K562 (cell line): ENCODE measurements around the gene SUPT3H. TPM values are rescaled to one million over a fixed set of nuclear protein-coding genes. Genes with fewer than 3 reads are reported as not detected.

ENCODE experiments used
- ATAC-seq: fragments of 200-7000 bp; cut with Tn5 transposase; 3 replicates; pipeline ENCODE4 v1.9.1; 2020; ENCODE audit warnings: moderate library complexity
- BruUV-seq: library from RNA; stranded (reverse); fragments of 400-500 nt; replicated peaks from 2 replicates; lab custom pipeline; 2021; lab: Mats Ljungman, UMichigan
- CTCF ChIA-PET: fragments of 300-600 bp; formaldehyde crosslinking; extraction: SDS; loops from one replicate; lab custom pipeline; 2021; ENCODE audit warnings: low intra/inter-chr PET ratio; lab: Yijun Ruan, JAX
- POLR2A ChIA-PET: fragments of 300-600, 350-650 bp; sonication (Branson Sonifier 250); formaldehyde crosslinking; extraction: SDS; loops from one replicate; lab custom pipeline; 2021; ENCODE audit warnings: antibody characterized with exemption, inconsistent platforms; lab: Yijun Ruan, JAX
- DNase-seq, 4 experiments: peaks; one replicate each; pipeline versions ENCODE4 v3.0.0 to v3.0.0-alpha.2; 2011 to 2018; ENCODE audit warnings: low spot score in 3 of 4, mixed read lengths in 3 of 4; ENCODE audit errors: extremely low read depth in 1 of 4
- FAIRE-seq: peaks from 2 replicates; lab custom pipeline; 2011; peaks lifted over from hg19 to GRCh38; lab: Jason Lieb, UNC
- H2AFZ ChIP-seq: 2 replicates; pipeline ENCODE4 v1.6.0; 2011; ENCODE audit warnings: low read depth, low read length, control low read depth, inconsistent platforms
- H3K27ac ChIP-seq: fragments of 200-600 bp; 3 replicates; pipeline ENCODE4 v1.8.0; 2011; ENCODE audit warnings: low read depth, mild to moderate bottlenecking, control low read depth, inconsistent platforms, low read length, moderate library complexity, mixed read lengths; ENCODE audit errors: extremely low read depth
- H3K27me3 ChIP-seq, 2 experiments: fragments of 300-600 bp in 1 of 2; 2 replicates in 1 of 2; 3 replicates in 1 of 2; pipeline versions ENCODE4 v1.6.0 to v1.8.0; 2011; ENCODE audit warnings: inconsistent platforms in 2 of 2, low read length in 2 of 2, mild to moderate bottlenecking in 1 of 2, mixed read lengths in 1 of 2, moderate library complexity in 1 of 2; ENCODE audit not compliant: control insufficient read depth in 2 of 2, insufficient read depth in 2 of 2
- H3K36me3 ChIP-seq: fragments of 300-600 bp; 3 replicates; pipeline ENCODE4 v1.8.0; 2011; ENCODE audit warnings: mild to moderate bottlenecking, low read length, inconsistent platforms; ENCODE audit not compliant: control insufficient read depth, insufficient read depth
- H3K4me1 ChIP-seq, 2 experiments: fragments of 200-600 bp in 1 of 2; replicated peaks in 1 of 2; 2 replicates in 1 of 2; 3 replicates in 1 of 2; pipeline versions ENCODE4 v1.5.1 to v1.8.0; 2011; ENCODE audit warnings: inconsistent platforms in 2 of 2, low read length in 2 of 2, mild to moderate bottlenecking in 1 of 2, mixed read lengths in 1 of 2, moderate library complexity in 1 of 2; ENCODE audit not compliant: control insufficient read depth in 2 of 2, insufficient read depth in 2 of 2
- H3K4me2 ChIP-seq: 2 replicates; pipeline ENCODE4 v1.6.1; 2011; ENCODE audit warnings: low read length, control low read depth, inconsistent platforms, mixed read lengths; ENCODE audit not compliant: insufficient read depth
- H3K4me3 ChIP-seq: fragments of 200-600 bp; sonication (generic), shearing (Covaris generic); 2 replicates; pipeline ENCODE4 v1.5.1; 2016; ENCODE audit warnings: control low read depth, inconsistent platforms
- H3K79me2 ChIP-seq: fragments of 200-600 bp; 3 replicates; pipeline ENCODE4 v1.8.0; 2011; ENCODE audit warnings: low read length, inconsistent platforms; ENCODE audit not compliant: control insufficient read depth, insufficient read depth
- H3K9ac ChIP-seq, 2 experiments: 2 replicates each; pipeline versions ENCODE4 v1.6.0 to v1.6.1; 2011; ENCODE audit warnings: low read depth in 2 of 2, low read length in 2 of 2, control low read depth in 1 of 2, inconsistent platforms in 1 of 2, mild to moderate bottlenecking in 1 of 2, mixed read lengths in 1 of 2; ENCODE audit not compliant: insufficient read depth in 1 of 2
- H3K9me1 ChIP-seq: one replicate; pipeline ENCODE4 v1.6.0; 2011; ENCODE audit warnings: inconsistent platforms, mild to moderate bottlenecking, low read length, moderate library complexity; ENCODE audit not compliant: control insufficient read depth, insufficient read depth
- H3K9me3 ChIP-seq: replicated peaks from 2 replicates; pipeline ENCODE4 v1.5.1; 2011; ENCODE audit warnings: low read depth, low read length, inconsistent platforms; ENCODE audit not compliant: control insufficient read depth, insufficient read depth
- H4K20me1 ChIP-seq: replicated peaks from 2 replicates; pipeline ENCODE4 v1.6.1; 2011; ENCODE audit warnings: low read length, inconsistent platforms, mixed read lengths; ENCODE audit not compliant: control insufficient read depth, insufficient read depth
- AFF4 ChIP-seq: sonication (generic); formaldehyde crosslinking; IDR thresholded peaks from 2 replicates; pipeline ENCODE4 v1.8.0; 2023; ENCODE audit warnings: mild to moderate bottlenecking, missing genetic modification reagents
- MGA ChIP-seq: fragments of 450-650 bp; IDR thresholded peaks from 2 replicates; pipeline ENCODE4 v1.6.1; 2016; ENCODE audit warnings: mild to moderate bottlenecking, moderate library complexity
- MTF1 ChIP-seq: fragments of 250-450 bp; sonication (Bioruptor Pico); IDR thresholded peaks from 2 replicates; pipeline ENCODE4 v1.9.0; 2021; ENCODE audit warnings: moderate library complexity, mild to moderate bottlenecking, inconsistent platforms, borderline replicate concordance
- NEUROD1 ChIP-seq: fragments of 150-350 bp; IDR thresholded peaks from 2 replicates; pipeline ENCODE4 v1.6.1; 2014; ENCODE audit warnings: borderline replicate concordance, low read length, low read depth; ENCODE audit not compliant: partially characterized antibody
- TOE1 ChIP-seq, 2 experiments: fragments of 450-650 bp in 1 of 2; sonication (generic) in 1 of 2; formaldehyde crosslinking in 1 of 2; IDR thresholded peaks; 2 replicates each; pipeline versions ENCODE4 v1.7.1 to v1.8.0; 2016 to 2022; ENCODE audit warnings: borderline replicate concordance in 2 of 2, mild to moderate bottlenecking in 2 of 2, antibody characterized with exemption in 1 of 2, inconsistent platforms in 1 of 2, low read depth in 1 of 2, missing genetic modification reagents in 1 of 2, moderate library complexity in 1 of 2
- ZNF23 ChIP-seq: fragments of 250-450 bp; sonication (Bioruptor Pico); IDR thresholded peaks from 2 replicates; pipeline ENCODE4 v1.4.0; 2020; ENCODE audit warnings: mild to moderate bottlenecking
- WGBS: fragments of 100-300 bp; shearing (Covaris generic); methylation state at CpG from one replicate; pipeline ENCODE4 v1.1.6; 2016; ENCODE audit warnings: low coverage, mixed read lengths; ENCODE audit not compliant: insufficient coverage; ENCODE audit errors: missing lambda C conversion rate; 5-methylcytosine and 5-hydroxymethylcytosine counted together
- in situ Hi-C: fragments of 300-500 bp; cut with MboI; formaldehyde crosslinking; loops from 4 replicates; pipeline ENCODE4 v1.15.0; 2018; ENCODE audit warnings: inconsistent platforms, mixed read lengths
- intact Hi-C: fragments of 100-400 bp; cut with micrococcal nuclease; formaldehyde crosslinking; loops from 2 replicates; pipeline ENCODE4 v1.14.2; 2022
- polyA plus RNA-seq, 8 experiments: library from polyadenylated mRNA; depleted of rRNA in 4 of 8; stranded (reverse) in 5 of 8; unstranded in 3 of 8; fragments of >200 nt; fragmentation: Nextera tagmentation in 2 of 8; fragmentation: Illumina TruSeq in 1 of 8; extraction: Ambion mirVana in 2 of 8; extraction: Trizol in 1 of 8; gene quantifications; 2 replicates each; pipeline versions ENCODE4 v1.2.1 to v1.2.3, GENCODE V29; 2011 to 2014; ENCODE audit warnings: inconsistent platforms in 1 of 8, missing spikeins in 1 of 8
- total RNA-seq, 7 experiments: library from RNA; depleted of rRNA in 6 of 7; stranded (reverse); fragments of >200 nt in 6 of 7; fragmentation: Illumina TruSeq in 2 of 7; extraction: Trizol in 2 of 7; gene quantifications; 2 replicates each; pipeline versions ENCODE4 v1.2.1 to v1.2.3, GENCODE V29; 2011 to 2021; ENCODE audit warnings: low replicate concordance in 1 of 7

Gene SUPT3H
- total and polyA plus RNA-seq, 9 of the 15 experiments (the other 6 are each of a cell fraction or from before 2014, with no cell fraction given) = 7.2 to 16.3 (median 11.9) TPM

GRCh38 chr6:44833248-44833647 is 544.5 kb downstream of the SUPT3H start:
- Histone ChIP-seq H4K20me1 (no peaks in the 10 kb centered on the region), H3K79me2 (no peaks in the 10 kb centered on the region), H3K9me1 (no peaks in the 10 kb centered on the region), H3K9me3 (no peaks in the 10 kb centered on the region), H3K27ac (no peak overlapping the region), H3K36me3 (no peaks in the 10 kb centered on the region), H3K27me3 (no peaks in the 10 kb centered on the region), H3K4me1 (no peaks in the 10 kb centered on the region), H2AFZ (no peak overlapping the region), H3K4me3 (no peak overlapping the region), H3K4me2 (no peak overlapping the region), H3K9ac (no peak overlapping the region)
- POLR2A ChIA-PET = no interaction called here
- 14% methylated on average over 1 of the region's 1 CpG for WGBS
- BruUV-seq = no TSS peak
- intact Hi-C loops = no loop called here
- CTCF ChIA-PET = interaction anchor here (0.6 kb wide), 1 partner anchor 11 kb away, joined by 3 read pairs; no protein-coding TSS in a partner anchor
- DNase-seq (no peak), ATAC-seq (no peak), FAIRE-seq (no peak)
- in situ Hi-C loops = no loop called here
- TF ChIP-seq NEUROD1 (no peak), MTF1 (no peak), ZNF23 (no peak), AFF4 (CRISPR knock-in tag) (no peak), MGA (no peak), TOE1 (IDR thresholded peaks at IDR 0.05; ENCODE audit: borderline replicate concordance) (no peak), TOE1 (CRISPR knock-in tag; IDR thresholded peaks at IDR 0.05; ENCODE audit: borderline replicate concordance, low read depth) (no peak)
